ENCODE results near the gene SLC7A1. TPM values are rescaled to one million over a fixed set of nuclear protein-coding genes. Genes with fewer than 3 reads are reported as not detected.

The SLC7A1 gene
- total and polyA plus RNA-seq, 2 donors (not counting 3 experiments of a cell fraction or from before 2014, with no cell fraction given) = 21.0 to 79.3 TPM

DNA sequence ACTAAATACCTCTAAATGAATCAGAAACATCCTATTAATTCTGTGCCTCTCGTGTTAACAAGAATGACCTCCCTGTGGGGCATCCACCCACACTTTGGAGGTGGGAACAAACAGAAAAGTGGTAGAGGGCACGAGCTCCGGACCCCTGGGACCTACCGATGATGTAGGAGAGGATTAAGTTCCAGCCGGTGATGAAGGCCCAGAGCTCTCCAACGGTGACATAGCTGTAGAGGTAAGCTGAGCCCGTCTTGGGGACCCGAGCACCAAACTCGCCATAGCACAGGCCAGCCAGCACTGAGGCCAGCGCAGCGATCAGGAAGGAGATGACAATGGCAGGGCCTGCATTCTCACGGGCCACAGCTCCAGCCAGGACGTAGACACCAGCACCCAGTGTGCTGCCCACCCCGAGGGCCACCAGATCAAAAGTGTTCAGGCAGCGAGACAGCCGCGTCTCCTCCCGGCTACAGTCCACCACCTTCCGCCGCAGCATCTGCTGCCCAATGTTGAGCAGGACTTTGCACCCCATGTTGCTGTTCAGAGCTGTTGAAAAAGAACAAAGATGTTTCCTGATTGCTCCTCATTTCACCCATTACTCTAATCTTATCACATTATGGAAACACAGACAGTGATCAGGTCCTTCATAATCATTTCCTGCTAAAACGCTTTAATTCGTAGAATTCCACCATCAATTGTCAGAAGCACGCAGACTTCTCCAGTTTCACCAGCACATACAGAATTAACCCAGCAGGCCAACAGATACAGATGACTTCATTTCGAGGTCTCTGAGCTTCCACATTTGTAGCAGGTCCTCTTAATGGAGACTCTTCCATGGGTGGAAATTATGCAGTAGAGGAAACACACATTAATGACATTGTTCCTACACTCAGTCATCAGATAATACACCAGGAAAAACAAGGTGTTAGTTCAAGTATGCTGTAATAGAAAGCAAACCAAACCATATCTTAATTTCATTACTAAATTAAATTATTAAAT is 59.5 kb downstream of the SLC7A1 start:
- H3K79me2 ChIP-seq (ENCODE audit: control insufficient read depth, insufficient read depth, low read length) = peaks cover 42% of the 10 kb centered on the region
- H3K9me3 ChIP-seq (replicated peaks; ENCODE audit: control insufficient read depth, insufficient read depth, low read length) = no peaks in the 10 kb centered on the region

More for the DNA sequence above, 59.5 kb downstream of the SLC7A1 start:
- intact Hi-C loops (cut with micrococcal nuclease) (no loop called here), dilution Hi-C loops (cut with MboI; ENCODE audit: extremely low pct_ligation_motif_present, low sequenced_read_pairs) (no loop called here)
- CTCF ChIA-PET = no interaction called here
- POLR2A ChIA-PET = no interaction called here
- Histone ChIP-seq H3K27ac (ENCODE audit: insufficient read depth, low read depth, low read length) (no peak overlapping the region), H4K20me1 (replicated peaks; ENCODE audit: control insufficient read depth, extremely low read depth, insufficient read depth, low read length) (no peaks in the 10 kb centered on the region), H3K4me2 (ENCODE audit: insufficient read depth, low read length) (no peak overlapping the region), H3K9ac (replicated peaks; ENCODE audit: extremely low read depth, insufficient read depth, low read length) (no peak overlapping the region), H3K9me1 (replicated peaks; ENCODE audit: control insufficient read depth, extremely low read depth, insufficient read depth, low read length) (no peaks in the 10 kb centered on the region), H3K27me3 (ENCODE audit: control insufficient read depth in 2 of 2, insufficient read depth in 2 of 2, low read length in 2 of 2) (no peaks in the 10 kb centered on the region), H3K4me1 (ENCODE audit: control insufficient read depth, extremely low read depth, insufficient read depth, low read length) (peaks cover 21% of the 10 kb centered on the region), H2AFZ (ENCODE audit: low read depth, low read length) (no peak overlapping the region), H3K4me3 (replicated peaks in 1 of 3; ENCODE audit: insufficient read depth in 1 of 3, low read depth in 1 of 3, low read length in 3 of 3) (no peak overlapping the region), H3K36me3 (ENCODE audit: control insufficient read depth in 2 of 2, extremely low read depth in 1 of 2, insufficient read depth in 2 of 2, low read length in 2 of 2) (peaks cover 9 to 13% of the 10 kb centered on the region in 2 experiments)
- no TSS peak for BruUV-seq (replicated peaks)
- peak; percentile 37 for DNase-seq (ENCODE audit: low read depth, low spot score)
- no peak for TF ChIP-seq POLR2A (IDR thresholded peaks at IDR 0.05; ENCODE audit: low read depth, low read length)
- TF ChIP-seq, protein P1, sequence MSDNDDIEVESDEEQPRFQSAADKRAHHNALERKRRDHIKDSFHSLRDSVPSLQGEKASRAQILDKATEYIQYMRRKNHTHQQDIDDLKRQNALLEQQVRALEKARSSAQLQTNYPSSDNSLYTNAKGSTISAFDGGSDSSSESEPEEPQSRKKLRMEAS (IDR thresholded peaks at IDR 0.05; ENCODE audit: insufficient read depth, insufficient read length) = no peak
- TF ChIP-seq MYC (IDR thresholded peaks at IDR 0.05; ENCODE audit: low read depth, low read length) = no peak
- TF ChIP-seq, protein P2, sequence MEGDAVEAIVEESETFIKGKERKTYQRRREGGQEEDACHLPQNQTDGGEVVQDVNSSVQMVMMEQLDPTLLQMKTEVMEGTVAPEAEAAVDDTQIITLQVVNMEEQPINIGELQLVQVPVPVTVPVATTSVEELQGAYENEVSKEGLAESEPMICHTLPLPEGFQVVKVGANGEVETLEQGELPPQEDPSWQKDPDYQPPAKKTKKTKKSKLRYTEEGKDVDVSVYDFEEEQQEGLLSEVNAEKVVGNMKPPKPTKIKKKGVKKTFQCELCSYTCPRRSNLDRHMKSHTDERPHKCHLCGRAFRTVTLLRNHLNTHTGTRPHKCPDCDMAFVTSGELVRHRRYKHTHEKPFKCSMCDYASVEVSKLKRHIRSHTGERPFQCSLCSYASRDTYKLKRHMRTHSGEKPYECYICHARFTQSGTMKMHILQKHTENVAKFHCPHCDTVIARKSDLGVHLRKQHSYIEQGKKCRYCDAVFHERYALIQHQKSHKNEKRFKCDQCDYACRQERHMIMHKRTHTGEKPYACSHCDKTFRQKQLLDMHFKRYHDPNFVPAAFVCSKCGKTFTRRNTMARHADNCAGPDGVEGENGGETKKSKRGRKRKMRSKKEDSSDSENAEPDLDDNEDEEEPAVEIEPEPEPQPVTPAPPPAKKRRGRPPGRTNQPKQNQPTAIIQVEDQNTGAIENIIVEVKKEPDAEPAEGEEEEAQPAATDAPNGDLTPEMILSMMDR (IDR thresholded peaks at IDR 0.05; ENCODE audit: extremely low read depth in 1 of 2, insufficient read depth in 1 of 2, low read depth in 1 of 2, low read length in 2 of 2) = no peak
- TF ChIP-seq JUN (IDR thresholded peaks at IDR 0.05; ENCODE audit: borderline replicate concordance, insufficient read depth, insufficient read length, low read depth) = no peak
- no peak for TF ChIP-seq GATA2 (IDR thresholded peaks at IDR 0.05; ENCODE audit: insufficient read depth, insufficient read length, low read depth, low read length)
- no peak for TF ChIP-seq EZH2 (IDR thresholded peaks at IDR 0.05; ENCODE audit: borderline replicate concordance, low read depth, low read length, severe bottlenecking)
- TF ChIP-seq FOS (IDR thresholded peaks at IDR 0.05; ENCODE audit: borderline replicate concordance, insufficient read depth, low read length) = no peak
- no peak for TF ChIP-seq POLR2AphosphoS5 (IDR thresholded peaks at IDR 0.05; ENCODE audit: insufficient read depth, low read depth, low read length)
- peak; percentile 50 for FAIRE-seq

Measured in endothelial cell of umbilical vein (primary cell).